Keratinocyte (primary cell): ENCODE measurements around the gene TAF1B.

Source experiments
- CTCF ChIP-seq, 3 experiments: IDR thresholded peaks in 1 of 3; conservative IDR thresholded peaks in 1 of 3; optimal IDR thresholded peaks in 1 of 3; 2 replicates in 2 of 3; 3 replicates in 1 of 3; pipeline versions ENCODE3 to v1.5.1; 2011; ENCODE audit warnings: low read length in 3 of 3, mild to moderate bottlenecking in 3 of 3, moderate library complexity in 2 of 3, control low read depth in 1 of 3, inconsistent platforms in 1 of 3; ENCODE audit not compliant: insufficient read depth in 2 of 3; ENCODE audit errors: extremely low read depth in 1 of 3
- EZH2 ChIP-seq: IDR thresholded peaks from one replicate; pipeline ENCODE4 v1.6.1; 2012; ENCODE audit warnings: inconsistent platforms, mild to moderate bottlenecking, low read length, moderate library complexity

- no peak for TF ChIP-seq CTCF (optimal IDR thresholded peaks at IDR 0.05 in 1 of 3, IDR thresholded peaks at IDR 0.05 in 1 of 3, conservative IDR thresholded peaks at IDR 0.05 in 1 of 3; ENCODE audit: extremely low read depth in 1 of 3, insufficient read depth in 2 of 3, low read length in 3 of 3)
- TF ChIP-seq EZH2: no peak
Observed at GRCh38 chr2:9883897-9884296, 40.6 kb downstream of the TAF1B start.
